Sigmoid colon (tissue), 7 donors: Measurements from ENCODE around the gene ZNF521. TPM values are rescaled to one million over a fixed set of nuclear protein-coding genes. Genes with fewer than 3 reads are reported as not detected.

ENCODE experiments used
- DNase-seq: peaks from one replicate; pipeline ENCODE4 v3.0.0-alpha.2; 2019
- H3K27ac ChIP-seq, 4 donors: fragments of 200-600 bp; sonication (generic); one replicate each; pipeline ENCODE4 v1.5.1; 2016 to 2019; ENCODE audit warnings: mild to moderate bottlenecking in 1 of 4
- H3K27me3 ChIP-seq, 3 donors: fragments of 200-600 bp; sonication (generic); one replicate each; pipeline ENCODE4 v1.5.1; 2019; ENCODE audit warnings: mild to moderate bottlenecking in 1 of 3
- H3K36me3 ChIP-seq, 4 donors: fragments of 200-600 bp; sonication (generic); one replicate each; pipeline ENCODE4 v1.5.1; 2016 to 2019
- H3K4me1 ChIP-seq, 4 donors: fragments of 200-600 bp; sonication (generic); one replicate each; pipeline ENCODE4 v1.5.1; 2017 to 2019
- H3K4me3 ChIP-seq, 4 donors: fragments of 200-600 bp; sonication (generic); one replicate each; pipeline ENCODE4 v1.5.1; 2017 to 2019; ENCODE audit warnings: mild to moderate bottlenecking in 2 of 4, moderate library complexity in 1 of 4
- H3K9me3 ChIP-seq, 4 donors: fragments of 200-600 bp in 3 of 4; sonication (generic) in 3 of 4; one replicate each; pipeline versions ENCODE4 v1.5.1 to v1.6.1; 2013 to 2019
- EP300 ChIP-seq, 4 donors: sonication (generic); formaldehyde crosslinking; IDR thresholded peaks; one replicate each; pipeline ENCODE4 v1.6.1; 2017; ENCODE audit warnings: antibody characterized with exemption in 4 of 4
- POLR2A ChIP-seq, 2 donors: fragments of 450-650 bp; IDR thresholded peaks; one replicate each; pipeline ENCODE4 v1.6.1; 2016; ENCODE audit warnings: antibody characterized with exemption in 2 of 2, mild to moderate bottlenecking in 2 of 2, moderate library complexity in 2 of 2
- POLR2AphosphoS5 ChIP-seq, 4 donors: sonication (generic); formaldehyde crosslinking; IDR thresholded peaks; one replicate each; pipeline ENCODE4 v1.6.1; 2017; ENCODE audit warnings: antibody characterized with exemption in 4 of 4
- WGBS, 2 donors: extraction: QIAGEN DNeasy Blood & Tissue Kit; methylation state at CpG; one replicate each; pipeline ENCODE4 v1.1.7; 2013; 5-methylcytosine and 5-hydroxymethylcytosine counted together
- intact Hi-C: fragments of 100-400 bp; cut with DNase I; formaldehyde crosslinking; loops from one replicate; pipeline ENCODE4 v1.15.1; 2023
- polyA plus RNA-seq, 3 donors: library from polyadenylated mRNA; stranded (reverse); fragments of 200-250 nt; gene quantifications; one replicate each; pipeline ENCODE4 v1.2.3, GENCODE V29; 2013
- total RNA-seq, 4 donors: library from RNA; depleted of rRNA; stranded (reverse); fragments of >200 nt; gene quantifications; one replicate each; pipeline ENCODE4 v1.1.0, GENCODE V29; 2016
- TF ChIP-seq, protein P1 (sequence below), 4 experiments: fragments of 450-650 bp in 3 of 4; fragments of 200-600 bp in 1 of 4; IDR thresholded peaks; one replicate each; pipeline ENCODE4 v1.5.1; 2016 to 2019; ENCODE audit warnings: antibody characterized with exemption in 4 of 4, mild to moderate bottlenecking in 3 of 4, moderate library complexity in 2 of 4
- donor health status: healthy with polysubstance abuse.
- donor health status: Bipolar disorder and iron deficiency.
- donor health status: healthy.

The ZNF521 gene
- total and polyA plus RNA-seq, 7 donors = 0.69 to 40.2 (median 12.0) TPM

DNA sequence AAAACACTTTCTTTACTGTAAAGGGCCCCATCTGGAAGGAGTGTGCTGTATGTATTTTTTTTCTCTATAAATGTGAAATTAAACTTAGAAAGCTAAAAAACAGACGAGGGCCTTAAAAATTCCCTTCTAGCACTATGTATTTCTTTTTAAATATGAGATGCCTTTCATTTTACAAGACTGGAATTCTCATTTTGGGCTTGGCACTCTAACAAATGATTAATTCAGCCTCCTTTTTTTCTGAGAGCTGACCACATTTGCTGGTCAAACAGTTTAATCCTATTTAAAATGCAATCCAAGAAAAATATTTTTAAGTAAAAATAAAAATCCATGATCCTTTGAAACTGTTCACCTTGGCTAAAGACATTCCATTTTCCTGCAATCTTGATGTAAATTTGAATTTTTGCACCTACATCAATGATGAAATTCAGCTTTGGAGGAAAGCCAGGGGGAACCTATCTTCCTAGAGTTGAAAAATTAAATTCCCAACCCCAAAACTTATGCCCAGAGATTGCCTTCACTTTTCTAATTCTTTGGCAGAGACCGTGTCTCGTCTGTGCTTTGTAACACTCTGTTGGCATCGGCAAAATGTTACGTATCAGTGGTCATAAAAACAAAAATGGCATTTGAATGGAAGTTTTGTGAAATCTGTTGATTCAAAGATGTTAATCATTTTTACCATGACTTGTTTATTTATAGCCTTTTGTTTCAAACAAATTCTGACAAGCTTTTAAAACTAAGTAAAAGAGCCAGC, 284.5 kb downstream of the ZNF521 start:
- Histone ChIP-seq H3K4me3 (no peak overlapping the region), H3K36me3 (no peaks in the 10 kb centered on the region), H3K27me3 (no peaks in the 10 kb centered on the region), H3K9me3 (no peaks in the 10 kb centered on the region), H3K4me1 (peaks cover 0 to 17% (median 4%) of the 10 kb centered on the region in 4 donors), H3K27ac (no peak overlapping the region)
- WGBS, 2 donors = 73 to 87% methylated on average over 5 of the region's 5 CpGs
- intact Hi-C loops = no loop called here
- TF ChIP-seq POLR2AphosphoS5 (IDR thresholded peaks at IDR 0.05) (no peak), POLR2A (IDR thresholded peaks at IDR 0.05) (no peak), EP300 (IDR thresholded peaks at IDR 0.05) (no peak)
- TF ChIP-seq, protein P1, sequence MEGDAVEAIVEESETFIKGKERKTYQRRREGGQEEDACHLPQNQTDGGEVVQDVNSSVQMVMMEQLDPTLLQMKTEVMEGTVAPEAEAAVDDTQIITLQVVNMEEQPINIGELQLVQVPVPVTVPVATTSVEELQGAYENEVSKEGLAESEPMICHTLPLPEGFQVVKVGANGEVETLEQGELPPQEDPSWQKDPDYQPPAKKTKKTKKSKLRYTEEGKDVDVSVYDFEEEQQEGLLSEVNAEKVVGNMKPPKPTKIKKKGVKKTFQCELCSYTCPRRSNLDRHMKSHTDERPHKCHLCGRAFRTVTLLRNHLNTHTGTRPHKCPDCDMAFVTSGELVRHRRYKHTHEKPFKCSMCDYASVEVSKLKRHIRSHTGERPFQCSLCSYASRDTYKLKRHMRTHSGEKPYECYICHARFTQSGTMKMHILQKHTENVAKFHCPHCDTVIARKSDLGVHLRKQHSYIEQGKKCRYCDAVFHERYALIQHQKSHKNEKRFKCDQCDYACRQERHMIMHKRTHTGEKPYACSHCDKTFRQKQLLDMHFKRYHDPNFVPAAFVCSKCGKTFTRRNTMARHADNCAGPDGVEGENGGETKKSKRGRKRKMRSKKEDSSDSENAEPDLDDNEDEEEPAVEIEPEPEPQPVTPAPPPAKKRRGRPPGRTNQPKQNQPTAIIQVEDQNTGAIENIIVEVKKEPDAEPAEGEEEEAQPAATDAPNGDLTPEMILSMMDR (IDR thresholded peaks at IDR 0.05) = no peak
- DNase-seq = no peak

DNA sequence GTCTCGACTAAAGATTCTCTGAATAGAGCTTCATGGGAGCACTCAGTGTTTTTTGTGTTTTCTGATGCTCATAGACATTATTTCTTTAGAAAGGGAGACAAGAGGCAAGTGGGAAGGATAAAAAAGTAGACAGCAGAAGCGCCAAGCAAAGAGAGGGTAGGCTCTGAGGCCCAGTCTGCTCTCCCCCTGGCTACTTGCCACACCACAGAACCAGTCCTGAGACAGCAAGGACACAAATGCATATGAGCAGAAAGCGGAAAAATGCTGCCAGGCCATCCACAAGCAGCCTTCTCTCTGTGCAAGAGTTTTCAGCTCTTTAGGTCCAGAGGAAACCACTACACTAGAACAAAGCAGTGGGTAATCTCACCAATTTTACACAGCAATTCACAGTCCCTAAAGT, 285.4 kb downstream of the ZNF521 start:
- Histone ChIP-seq H3K36me3 (no peaks in the 10 kb centered on the region), H3K9me3 (no peaks in the 10 kb centered on the region), H3K27ac (no peak overlapping the region), H3K4me3 (no peak overlapping the region), H3K4me1 (peaks cover 0 to 17% (median 4%) of the 10 kb centered on the region in 4 donors), H3K27me3 (no peaks in the 10 kb centered on the region)
- WGBS, 2 donors = 62 to 76% methylated on average over 3 of the region's 3 CpGs
- TF ChIP-seq, protein P1 (IDR thresholded peaks at IDR 0.05) = no peak
- no peak for TF ChIP-seq POLR2AphosphoS5 (IDR thresholded peaks at IDR 0.05)
- no peak for TF ChIP-seq EP300 (IDR thresholded peaks at IDR 0.05)
- TF ChIP-seq POLR2A (IDR thresholded peaks at IDR 0.05) = no peak
- DNase-seq = no peak
- intact Hi-C loops = no loop called here

DNA sequence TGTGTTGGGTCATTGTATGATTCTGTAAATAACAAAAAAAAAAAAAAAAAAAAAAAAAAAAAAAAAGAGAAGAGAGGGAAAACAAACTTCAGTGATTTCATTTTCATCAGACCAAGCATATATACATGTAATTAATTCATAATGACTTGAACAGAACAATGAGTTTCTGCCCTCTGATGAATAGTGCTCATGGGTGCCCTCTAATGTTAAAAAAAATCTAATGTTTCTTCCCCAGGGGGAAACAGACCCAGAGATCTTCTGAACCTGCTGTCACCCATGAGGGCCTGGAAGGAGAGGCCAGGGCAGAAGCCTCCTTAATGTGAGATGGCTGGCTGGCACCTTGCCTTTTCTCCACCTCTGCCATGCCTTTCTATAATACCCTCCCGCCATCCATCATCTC, 289.2 kb downstream of the ZNF521 start:
- Histone ChIP-seq H3K4me3 (no peak overlapping the region), H3K27ac (no peak overlapping the region), H3K27me3 (no peaks in the 10 kb centered on the region), H3K4me1 (peaks cover 0 to 11% (median 2%) of the 10 kb centered on the region in 4 donors), H3K9me3 (no peaks in the 10 kb centered on the region), H3K36me3 (no peaks in the 10 kb centered on the region)
- DNase-seq = no peak
- 94 to 96% methylated on average over 1 of the region's 1 CpG for WGBS, 2 donors
- TF ChIP-seq POLR2A (IDR thresholded peaks at IDR 0.05) = no peak
- TF ChIP-seq, protein P1 (IDR thresholded peaks at IDR 0.05) = no peak
- no peak for TF ChIP-seq EP300 (IDR thresholded peaks at IDR 0.05)
- no peak for TF ChIP-seq POLR2AphosphoS5 (IDR thresholded peaks at IDR 0.05)
- intact Hi-C loops = no loop called here

DNA sequence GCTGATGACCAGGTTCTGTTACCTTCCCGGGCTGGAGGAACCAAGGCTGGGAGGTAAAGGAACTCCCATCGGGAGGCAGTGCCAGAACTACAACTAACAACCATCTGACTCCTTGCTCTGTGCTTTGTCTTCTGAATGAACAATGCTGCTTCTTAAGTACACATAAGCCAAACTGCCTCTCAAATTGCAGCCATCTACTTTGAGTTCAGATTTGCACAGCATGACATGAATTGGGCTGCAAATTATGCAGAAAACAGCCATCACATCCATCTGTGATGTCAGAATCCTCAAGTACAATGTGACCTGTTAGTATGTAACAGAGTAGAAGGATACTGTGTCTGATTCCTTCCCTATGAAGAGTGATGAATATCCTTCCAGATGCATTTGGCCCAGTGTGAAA, 290.6 kb downstream of the ZNF521 start:
- Histone ChIP-seq H3K27ac (no peak overlapping the region), H3K36me3 (no peaks in the 10 kb centered on the region), H3K4me1 (no peaks in the 10 kb centered on the region), H3K4me3 (no peak overlapping the region), H3K27me3 (no peaks in the 10 kb centered on the region), H3K9me3 (no peaks in the 10 kb centered on the region)
- intact Hi-C loops = no loop called here
- DNase-seq = no peak
- no peak for TF ChIP-seq EP300 (IDR thresholded peaks at IDR 0.05)
- TF ChIP-seq POLR2AphosphoS5 (IDR thresholded peaks at IDR 0.05) = no peak
- TF ChIP-seq POLR2A (IDR thresholded peaks at IDR 0.05) = no peak
- TF ChIP-seq, protein P1 (IDR thresholded peaks at IDR 0.05) = no peak
- WGBS, 2 donors = 87 to 89% methylated on average over 2 of the region's 2 CpGs
